ENCODE measurements around the gene SLC2A9. TPM values are rescaled to one million over a fixed set of nuclear protein-coding genes. Genes with fewer than 3 reads are reported as not detected.

Gene SLC2A9
- total RNA-seq, 1 experiment from 2014 or later = 0.24 TPM

DNA sequence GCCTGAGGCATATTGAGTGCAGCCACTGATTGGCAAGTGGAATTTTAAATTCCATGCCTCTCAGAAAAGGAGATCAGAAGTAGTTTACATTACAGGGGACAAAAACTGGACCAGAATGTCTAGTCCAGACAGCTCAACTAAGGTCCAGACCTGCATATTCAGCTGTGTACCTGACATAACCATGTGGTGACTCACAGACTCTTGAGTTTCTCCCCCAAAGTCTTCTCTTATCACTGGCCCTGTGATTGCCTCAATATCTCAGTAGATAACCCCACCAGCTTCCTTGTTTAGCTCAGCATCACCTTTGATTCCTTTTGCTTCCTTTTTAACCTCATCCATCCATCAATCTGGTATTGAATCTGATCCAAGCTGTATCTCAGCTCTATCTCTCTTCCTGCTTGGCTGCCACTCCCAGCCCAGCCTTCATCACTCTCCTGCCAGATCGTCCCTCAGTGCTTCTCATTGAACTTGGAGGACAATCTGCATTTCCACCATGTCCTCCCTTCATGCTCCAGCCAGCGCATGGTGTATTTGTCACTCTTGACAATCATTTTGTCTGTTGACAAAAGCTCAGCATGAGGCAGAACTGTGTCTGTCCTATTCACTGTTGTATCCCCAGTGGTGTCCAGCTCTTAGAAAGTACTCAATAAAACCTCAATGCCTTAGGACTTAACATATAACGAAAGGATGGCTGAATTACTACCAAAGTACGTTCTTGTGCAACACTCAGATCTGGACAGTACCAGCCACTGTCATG is 27.8 kb upstream of the SLC2A9 start:
- in situ Hi-C loops (cut with HindIII; ENCODE audit: low pct_unique_long_range_greater_than_20kb, low sequenced_read_pairs) = no loop called here
- DNase-seq (ENCODE audit: low read depth, low spot score) = no peak

DNA sequence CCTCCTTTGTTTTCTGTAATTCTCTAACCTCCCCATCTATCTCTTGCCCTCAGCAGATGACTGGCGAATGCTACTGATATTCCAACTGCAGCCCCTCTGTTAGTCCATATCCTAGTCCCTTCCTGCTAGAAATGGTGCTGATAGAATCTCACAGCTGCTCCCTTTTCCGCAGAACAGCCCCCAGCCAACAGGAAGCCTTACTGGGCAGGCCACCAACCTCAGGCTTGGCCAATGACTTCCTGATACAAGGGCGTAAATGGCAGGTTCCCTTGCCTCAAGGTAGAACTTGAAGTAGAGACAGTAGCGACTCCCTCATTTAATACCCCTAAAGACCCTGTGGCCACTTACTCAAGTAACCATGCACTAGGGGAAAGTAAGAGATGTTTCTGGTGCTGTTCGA is 26.7 kb upstream of the SLC2A9 start:
- in situ Hi-C loops (cut with HindIII; ENCODE audit: low pct_unique_long_range_greater_than_20kb, low sequenced_read_pairs) = no loop called here
- DNase-seq (ENCODE audit: low read depth, low spot score) = no peak

DNA sequence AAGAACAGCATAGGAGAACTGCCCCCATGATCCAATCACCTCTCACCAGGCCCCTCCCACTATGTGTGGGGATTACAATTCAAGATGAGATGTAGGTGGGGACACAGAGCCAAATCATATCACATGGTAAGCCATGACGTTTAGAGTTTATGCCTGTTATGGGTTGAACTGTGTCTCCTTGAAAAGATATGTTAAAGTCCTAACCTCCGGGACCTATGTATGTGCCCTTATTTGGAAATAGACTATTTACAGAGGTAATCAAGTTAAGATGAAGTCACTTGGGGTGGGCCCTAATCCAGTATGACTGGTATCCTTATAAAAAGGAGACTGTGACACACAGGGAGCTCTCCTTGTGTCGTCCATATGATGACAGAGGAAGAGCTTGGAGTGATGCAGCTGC is 25.2 kb upstream of the SLC2A9 start:
- DNase-seq (ENCODE audit: low read depth, low spot score) = no peak
- in situ Hi-C loops (cut with HindIII; ENCODE audit: low pct_unique_long_range_greater_than_20kb, low sequenced_read_pairs) = no loop called here

DNA sequence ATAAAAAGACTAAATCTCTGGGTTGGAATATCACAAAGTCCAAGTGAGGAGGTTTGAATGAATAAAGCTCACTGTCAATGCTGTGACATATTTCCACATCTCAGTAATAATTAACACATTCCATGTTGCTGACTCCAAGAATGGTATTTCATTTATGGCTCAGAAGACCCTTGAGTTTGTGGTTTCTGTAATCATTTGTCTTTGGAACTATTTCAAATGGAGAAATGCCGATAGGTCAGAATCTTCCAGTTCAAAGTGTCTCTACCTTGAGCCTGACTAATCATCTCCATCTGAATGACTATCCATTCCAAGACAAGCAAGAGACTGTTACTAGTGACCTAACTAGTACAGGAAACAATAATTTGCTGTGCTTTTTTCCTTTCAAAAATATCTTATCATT is 24.2 kb upstream of the SLC2A9 start:
- no peak for DNase-seq (ENCODE audit: low read depth, low spot score)
- in situ Hi-C loops (cut with HindIII; ENCODE audit: low pct_unique_long_range_greater_than_20kb, low sequenced_read_pairs) = no loop called here

DNA sequence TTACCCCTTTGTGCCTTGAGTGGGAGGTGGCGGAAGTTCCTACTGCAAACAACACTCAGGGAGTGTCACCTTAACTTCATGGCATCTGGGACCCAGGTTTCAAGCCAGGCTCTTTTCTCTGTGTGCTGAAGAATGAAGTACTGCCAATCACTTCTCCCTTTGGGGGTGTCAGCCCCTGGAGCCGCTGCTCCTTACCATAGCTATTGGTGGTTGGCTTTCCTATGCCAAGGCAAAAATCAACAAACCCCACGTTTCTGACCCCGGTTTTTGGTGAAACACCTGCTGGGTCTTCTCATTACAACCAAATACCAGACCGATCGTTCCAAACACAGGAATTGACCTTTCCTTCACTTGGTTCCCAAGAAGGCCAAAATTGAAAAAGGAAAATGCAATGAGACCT is 19.7 kb upstream of the SLC2A9 start:
- DNase-seq (ENCODE audit: low read depth, low spot score) = no peak
- in situ Hi-C loops (cut with HindIII; ENCODE audit: low pct_unique_long_range_greater_than_20kb, low sequenced_read_pairs) = no loop called here

DNA sequence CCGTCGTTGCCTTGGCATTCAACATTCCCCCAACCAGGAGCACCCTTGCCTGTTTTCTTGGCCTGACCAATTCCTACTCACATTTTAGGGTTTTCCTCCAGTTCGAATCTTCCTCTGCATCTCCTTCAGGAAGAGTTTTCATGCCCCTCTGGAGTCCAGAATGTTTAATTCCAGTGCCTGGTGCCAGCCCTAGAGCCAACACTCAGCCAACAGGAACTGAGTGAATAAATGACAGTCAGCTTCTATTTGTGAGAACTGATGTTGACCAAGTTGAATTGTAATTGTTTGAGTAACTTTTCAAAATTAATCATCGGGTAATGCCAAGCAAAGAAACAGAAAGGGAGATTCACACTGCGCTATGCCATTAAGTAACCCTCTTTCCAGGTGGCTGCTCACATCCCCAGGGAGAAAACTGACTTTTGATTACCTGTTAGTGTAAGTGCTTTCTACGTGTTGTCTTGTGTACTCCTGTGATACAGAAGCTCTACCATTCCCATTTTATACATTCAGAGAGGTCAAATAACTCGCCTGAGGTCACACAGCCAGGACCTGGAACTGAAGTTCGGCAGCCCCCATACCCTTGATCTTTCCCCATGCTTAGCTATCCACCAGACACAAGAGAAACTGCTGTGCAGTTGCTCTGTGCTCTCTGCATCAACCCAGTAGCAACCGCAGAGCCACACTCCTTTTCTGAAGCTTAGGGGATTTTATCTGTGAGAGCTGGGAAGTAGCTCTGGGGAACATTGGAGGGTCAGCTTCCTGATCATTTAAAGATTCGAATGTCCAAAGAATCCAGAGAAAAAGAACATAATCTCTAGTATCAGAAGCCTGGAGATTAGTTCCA is 19.0 kb upstream of the SLC2A9 start:
- DNase-seq (ENCODE audit: low read depth, low spot score) = no peak
- in situ Hi-C loops (cut with HindIII; ENCODE audit: low pct_unique_long_range_greater_than_20kb, low sequenced_read_pairs) = no loop called here

DNA sequence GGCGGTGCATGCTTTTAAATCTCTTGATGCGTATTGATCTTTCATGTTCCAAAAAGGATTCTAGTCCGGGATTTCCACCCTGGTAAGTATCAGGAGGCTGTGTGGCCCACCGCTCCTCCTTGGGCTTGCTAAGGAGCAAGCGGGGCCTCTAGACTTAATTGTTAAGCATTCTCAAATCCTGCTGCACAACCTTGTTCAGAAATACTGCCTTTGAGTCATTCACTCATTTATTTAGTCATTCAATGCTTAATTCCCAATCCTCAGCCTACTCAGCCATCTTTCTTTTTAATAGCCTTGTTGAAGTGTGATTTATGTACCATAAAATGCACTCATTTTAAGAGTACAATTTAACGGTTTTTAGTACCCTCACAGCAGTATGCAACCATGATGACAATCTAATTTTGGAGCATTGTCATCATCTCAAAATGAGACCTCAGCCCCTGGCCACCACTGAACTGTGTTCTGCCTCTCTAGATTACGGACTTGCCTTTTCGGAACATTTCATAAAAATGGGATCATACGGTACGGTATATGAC is 15.6 kb upstream of the SLC2A9 start:
- no peak for DNase-seq (ENCODE audit: low read depth, low spot score)
- in situ Hi-C loops (cut with HindIII; ENCODE audit: low pct_unique_long_range_greater_than_20kb, low sequenced_read_pairs) = no loop called here

DNA sequence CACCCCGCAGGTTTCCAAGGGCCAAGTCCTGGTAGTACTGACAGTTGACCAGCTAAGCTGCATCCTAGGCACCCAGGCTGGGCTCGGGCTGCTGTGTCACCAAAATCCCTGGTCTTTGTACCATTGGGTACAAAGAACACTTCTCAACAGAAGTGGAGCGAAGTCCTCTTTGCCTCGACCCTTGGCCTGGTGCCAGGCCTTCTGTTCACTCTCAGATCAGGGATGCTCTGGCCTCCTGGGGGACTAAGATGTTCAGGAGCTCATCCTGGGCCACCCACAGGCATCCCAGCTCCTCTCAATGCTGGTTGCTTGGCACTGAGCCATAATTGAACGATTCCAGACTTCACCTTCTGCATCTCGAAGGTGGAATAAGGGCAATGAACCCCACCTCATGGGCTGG is 13.8 kb upstream of the SLC2A9 start:
- DNase-seq (ENCODE audit: low read depth, low spot score) = no peak
- in situ Hi-C loops (cut with HindIII; ENCODE audit: low pct_unique_long_range_greater_than_20kb, low sequenced_read_pairs) = no loop called here

DNA sequence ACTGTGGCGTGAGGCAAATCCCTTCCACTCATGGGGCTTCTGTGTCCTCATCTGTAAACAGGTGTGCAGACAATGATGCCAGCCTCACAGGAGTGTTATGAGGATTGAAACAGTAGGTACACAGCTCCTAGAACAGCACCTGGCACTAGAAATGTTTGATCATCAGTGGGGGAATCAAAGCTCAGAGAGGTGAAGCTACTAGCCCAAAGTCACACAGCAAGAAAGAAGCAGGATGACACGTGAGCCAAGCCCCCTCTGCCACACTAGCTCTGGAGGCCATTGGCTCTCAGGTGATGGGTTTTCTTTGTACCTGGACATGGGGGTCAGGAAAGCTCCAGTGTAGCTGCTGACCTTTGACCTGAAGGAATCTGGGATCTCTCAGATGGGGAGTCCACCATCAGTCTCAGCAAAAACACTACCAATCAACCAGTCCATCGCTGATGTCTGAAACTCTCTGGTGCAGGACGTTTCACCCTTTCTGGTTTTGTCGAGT is 13.4 kb upstream of the SLC2A9 start:
- no peak for DNase-seq (ENCODE audit: low read depth, low spot score)
- in situ Hi-C loops (cut with HindIII; ENCODE audit: low pct_unique_long_range_greater_than_20kb, low sequenced_read_pairs) = no loop called here

DNA sequence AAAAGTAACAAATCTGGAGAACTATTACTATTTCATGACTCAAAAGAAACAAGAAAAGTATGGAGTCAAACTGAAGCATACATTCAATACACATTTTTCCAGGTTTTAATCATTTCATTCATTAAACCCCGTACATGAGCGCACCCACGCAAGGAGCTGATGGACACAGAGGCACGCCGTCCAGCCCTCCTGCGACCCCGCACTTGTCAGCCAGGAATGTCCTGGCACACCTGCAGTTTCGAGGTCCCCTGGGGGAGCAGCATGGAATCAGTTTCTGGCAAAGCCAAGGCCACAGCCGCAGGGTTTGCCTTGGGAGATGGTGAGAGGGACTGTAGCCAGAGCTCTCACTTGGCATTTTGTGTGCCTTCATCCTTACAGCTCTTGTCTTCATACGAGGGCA is 12.8 kb upstream of the SLC2A9 start:
- no peak for DNase-seq (ENCODE audit: low read depth, low spot score)
- in situ Hi-C loops (cut with HindIII; ENCODE audit: low pct_unique_long_range_greater_than_20kb, low sequenced_read_pairs) = no loop called here

DNA sequence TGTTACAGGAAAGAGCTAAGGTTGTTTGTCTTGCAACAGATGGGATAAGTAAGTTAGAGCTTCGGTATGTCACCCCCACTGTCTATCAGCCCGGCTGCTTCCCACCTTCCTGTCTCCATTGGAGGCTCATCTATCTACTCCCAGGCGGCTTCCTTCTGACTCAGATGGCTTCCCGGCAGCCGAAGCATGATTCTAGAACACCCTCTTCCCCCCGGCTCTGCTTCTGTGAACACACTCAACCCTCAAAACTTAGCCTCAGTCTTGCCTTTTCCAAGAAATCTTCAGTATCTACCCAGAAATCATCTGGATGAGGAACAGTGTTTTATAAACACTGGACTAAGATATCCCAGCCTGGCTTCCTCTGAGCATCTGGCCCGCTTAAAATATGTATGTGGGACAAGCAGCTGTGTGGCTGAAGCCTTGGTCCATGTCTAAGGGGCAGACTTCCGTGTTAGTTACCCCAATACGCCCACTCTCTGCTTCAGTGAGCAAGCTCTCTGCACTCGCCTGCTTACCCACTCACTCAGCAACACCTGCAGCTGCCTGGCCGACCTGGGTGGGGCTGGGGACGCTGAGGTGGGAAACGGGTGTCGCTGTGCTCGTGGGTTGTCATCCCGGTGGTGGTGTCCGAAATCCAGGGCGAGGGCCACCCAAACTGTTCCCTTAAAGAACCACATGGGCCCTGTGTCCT is 12.0 kb upstream of the SLC2A9 start:
- DNase-seq (ENCODE audit: low read depth, low spot score) = no peak
- in situ Hi-C loops (cut with HindIII; ENCODE audit: low pct_unique_long_range_greater_than_20kb, low sequenced_read_pairs) = no loop called here

DNA sequence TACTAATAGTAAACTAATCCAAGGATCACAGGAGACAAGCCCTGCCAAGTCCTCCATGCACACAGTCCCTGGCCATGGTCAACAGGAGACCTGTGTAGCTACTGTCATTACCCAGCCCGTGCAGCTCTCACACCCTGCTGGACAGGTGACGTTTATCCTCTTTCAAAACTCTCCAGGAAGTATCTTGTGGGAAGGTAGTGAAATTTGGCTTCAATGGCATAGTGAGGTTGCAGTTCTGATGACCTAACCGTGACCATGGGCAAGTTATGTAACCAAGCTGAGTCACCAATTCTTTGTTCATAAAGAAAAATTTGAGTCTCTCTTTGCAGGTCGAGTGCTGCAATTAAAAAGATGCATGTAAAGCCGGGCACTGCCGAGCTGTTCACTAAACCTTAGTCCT is 11.3 kb upstream of the SLC2A9 start:
- no peak for DNase-seq (ENCODE audit: low read depth, low spot score)
- in situ Hi-C loops (cut with HindIII; ENCODE audit: low pct_unique_long_range_greater_than_20kb, low sequenced_read_pairs) = no loop called here

DNA sequence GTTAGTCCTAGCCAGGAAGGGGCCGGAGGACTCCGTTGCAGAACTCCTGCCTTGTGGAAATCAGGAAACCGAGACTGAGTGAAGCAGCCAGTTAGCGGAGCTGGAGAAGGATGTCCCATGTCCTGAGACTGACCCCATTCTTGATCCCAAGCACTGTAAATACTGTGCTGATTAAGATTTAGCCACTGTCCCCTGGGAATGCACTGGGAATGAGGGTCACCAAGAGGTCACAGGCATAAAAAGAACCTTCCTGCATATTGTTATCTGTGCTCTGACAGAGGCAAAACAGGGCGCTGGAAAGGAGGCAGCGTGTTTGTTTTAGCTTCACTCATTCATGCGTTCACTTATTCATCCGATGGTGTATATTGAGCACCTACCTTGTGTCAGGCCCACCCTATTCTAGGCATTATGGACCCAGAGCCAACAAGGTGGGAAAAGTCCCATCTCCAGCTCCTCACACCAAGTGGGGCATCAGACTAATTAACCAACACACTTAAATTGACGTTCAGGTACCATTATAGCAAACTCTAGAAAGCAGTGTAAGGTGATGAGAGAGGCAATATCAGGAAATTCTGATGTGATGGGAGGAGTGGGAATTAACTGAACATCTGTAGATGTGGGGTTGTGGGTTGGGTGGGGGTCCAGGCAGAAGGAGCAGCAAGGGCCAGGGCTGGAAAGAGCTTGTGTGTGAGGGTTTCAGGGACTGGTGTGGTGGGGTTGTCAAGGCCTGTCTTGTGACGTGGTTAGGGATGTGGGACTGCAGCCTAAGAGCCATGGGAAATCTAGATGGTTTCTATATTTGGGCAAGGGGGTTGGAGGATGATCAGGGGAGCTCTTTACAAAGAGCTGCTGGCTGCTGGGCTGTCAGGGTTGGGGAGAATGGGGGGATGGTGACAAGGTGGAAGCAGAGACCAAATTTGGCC is 10.6 kb upstream of the SLC2A9 start:
- peak; percentile 25 for DNase-seq (ENCODE audit: low read depth, low spot score)
- in situ Hi-C loops (cut with HindIII; ENCODE audit: low pct_unique_long_range_greater_than_20kb, low sequenced_read_pairs) = no loop called here

DNA sequence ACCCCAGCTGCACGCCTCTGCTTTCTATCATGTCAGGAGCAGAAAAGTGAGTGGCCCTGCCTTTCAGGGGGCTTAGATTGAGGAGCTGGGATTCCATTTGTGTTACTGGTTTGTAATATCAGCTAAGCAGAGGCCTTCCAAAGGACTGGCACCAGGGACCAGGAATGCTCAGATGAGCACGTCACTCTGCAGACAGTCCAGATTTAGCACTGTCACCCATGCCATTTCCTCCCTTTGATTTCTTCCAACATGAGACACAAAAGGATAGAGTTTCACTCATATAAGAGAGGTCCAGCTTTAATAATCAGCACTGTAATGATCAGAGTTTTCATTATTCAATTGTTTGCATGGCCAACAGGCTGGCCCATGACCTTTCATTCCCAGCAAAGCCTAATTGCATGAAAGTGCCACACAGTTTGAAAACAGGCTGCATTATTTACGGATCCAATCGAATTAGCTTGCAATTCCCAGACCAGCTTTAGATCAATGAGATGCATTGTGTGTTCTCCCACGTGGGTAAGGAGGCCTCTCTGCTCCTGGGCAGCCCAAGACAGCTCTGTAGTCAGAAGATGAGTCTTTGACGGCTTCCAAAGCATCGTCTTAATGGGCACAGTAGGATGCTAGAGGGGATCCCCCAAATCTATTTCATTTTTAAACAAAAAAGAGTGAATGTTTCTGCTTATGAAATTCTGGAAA is 9.8 kb upstream of the SLC2A9 start:
- DNase-seq (ENCODE audit: low read depth, low spot score) = peak; percentile 89
- in situ Hi-C loops (cut with HindIII; ENCODE audit: low pct_unique_long_range_greater_than_20kb, low sequenced_read_pairs) = no loop called here

DNA sequence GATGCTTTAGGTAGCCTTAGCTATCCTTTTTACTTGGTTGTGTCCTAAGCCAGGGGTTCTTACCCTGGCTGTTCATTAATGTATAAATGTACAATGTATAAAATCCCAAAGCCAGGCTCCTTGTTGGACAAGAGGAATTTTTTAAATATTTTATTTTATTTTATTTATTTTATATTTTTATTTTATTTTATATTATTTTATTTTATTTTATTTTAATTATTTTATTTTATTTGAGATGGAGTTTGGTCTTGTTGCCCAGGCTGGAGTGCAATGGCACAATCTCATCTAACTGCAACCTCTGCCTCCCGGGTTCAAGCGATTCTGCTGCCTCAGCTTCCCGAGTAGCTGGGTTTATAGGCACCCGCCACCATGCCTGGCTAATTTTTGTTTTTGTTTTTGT is 8.1 kb upstream of the SLC2A9 start:
- DNase-seq (ENCODE audit: low read depth, low spot score) = no peak
- in situ Hi-C loops (cut with HindIII; ENCODE audit: low pct_unique_long_range_greater_than_20kb, low sequenced_read_pairs) = no loop called here

DNA sequence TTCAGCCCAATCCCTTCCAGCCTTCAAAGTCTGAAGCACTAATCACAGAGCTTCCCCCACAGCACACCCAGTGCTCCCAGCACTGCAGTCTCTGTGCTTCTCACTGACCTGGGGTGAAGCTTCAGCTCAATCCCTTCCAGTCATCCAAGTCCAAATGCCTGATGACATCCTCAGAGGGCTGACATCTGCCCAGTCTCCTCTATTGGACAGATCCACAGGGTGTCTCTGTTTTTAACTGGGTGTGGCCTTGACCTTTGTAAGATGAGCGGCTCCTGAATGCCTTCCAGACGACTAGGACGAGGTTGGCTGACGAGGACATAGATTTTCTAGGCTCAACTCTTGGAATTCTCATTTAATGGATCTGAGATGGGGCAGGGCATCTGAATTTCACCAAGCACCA is 7.6 kb upstream of the SLC2A9 start:
- in situ Hi-C loops (cut with HindIII; ENCODE audit: low pct_unique_long_range_greater_than_20kb, low sequenced_read_pairs) = no loop called here
- DNase-seq (ENCODE audit: low read depth, low spot score) = peak; percentile 3

DNA sequence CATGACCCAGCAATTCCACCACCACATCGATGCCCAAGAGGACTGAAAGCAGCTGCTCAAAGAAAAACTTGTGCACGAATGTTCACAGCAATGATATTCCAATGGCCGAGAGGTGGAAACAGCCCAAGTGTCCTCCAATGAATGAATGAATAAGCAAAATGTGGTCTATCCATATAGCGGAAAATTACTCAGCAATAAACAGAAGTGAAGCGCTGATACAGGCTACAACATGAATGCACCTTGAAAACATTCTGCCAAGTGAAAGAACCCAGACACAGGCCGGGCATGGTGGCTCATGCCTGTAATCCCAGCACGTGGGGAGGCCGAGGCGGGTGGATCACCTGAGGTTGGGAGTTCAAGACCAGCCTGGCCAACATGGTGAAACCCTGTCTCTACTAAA is 5.2 kb upstream of the SLC2A9 start:
- DNase-seq (ENCODE audit: low read depth, low spot score) = no peak
- in situ Hi-C loops (cut with HindIII; ENCODE audit: low pct_unique_long_range_greater_than_20kb, low sequenced_read_pairs) = no loop called here
